Measurements from ENCODE around the gene IL31.
"Not testable (repeated sequence)": the region's sequence is repeated elsewhere in the genome, so short reads cannot be mapped to it uniquely, and the experiment has no call there.

IL31 gene

DNA sequence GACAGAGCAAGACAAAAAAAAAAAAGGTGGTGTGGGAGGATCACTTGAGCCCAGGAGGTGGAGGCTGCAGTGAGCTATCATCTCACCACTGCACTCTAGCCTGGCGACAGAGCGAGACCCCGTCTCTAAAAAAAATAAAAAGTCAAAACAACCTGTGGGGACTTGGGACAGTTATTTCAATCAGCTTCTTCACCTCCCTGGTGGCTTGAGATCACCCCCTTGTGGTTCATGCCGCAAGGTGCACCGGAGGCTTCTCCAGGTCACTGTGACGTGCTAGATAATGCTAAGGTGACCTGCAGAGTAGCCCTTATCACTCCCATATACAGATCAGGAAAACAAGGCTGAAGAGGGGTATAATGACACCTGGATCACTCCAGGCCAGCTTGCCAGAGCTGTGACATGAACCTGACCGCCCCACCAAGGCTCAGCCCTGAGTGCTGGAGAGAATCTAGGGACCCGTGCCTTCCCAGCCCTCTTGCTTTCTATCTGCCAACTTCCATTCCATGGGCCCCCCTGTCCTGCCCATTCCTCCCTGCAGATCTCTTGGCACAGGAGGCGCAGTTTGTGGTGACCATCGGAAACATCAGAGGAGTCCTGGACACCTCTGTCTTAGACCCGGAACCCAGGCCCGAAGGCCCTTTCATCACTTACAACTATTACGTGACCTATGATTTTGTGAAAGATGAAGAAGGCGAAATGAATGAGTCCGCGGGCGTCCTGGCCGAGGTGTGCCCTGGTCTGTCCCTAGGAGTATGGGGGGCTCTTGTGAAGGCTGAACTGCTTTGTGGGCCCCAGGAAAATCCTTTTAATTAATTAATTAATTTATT, 17.0 kb upstream of the IL31 start:
- no peak for DNase-seq

DNA sequence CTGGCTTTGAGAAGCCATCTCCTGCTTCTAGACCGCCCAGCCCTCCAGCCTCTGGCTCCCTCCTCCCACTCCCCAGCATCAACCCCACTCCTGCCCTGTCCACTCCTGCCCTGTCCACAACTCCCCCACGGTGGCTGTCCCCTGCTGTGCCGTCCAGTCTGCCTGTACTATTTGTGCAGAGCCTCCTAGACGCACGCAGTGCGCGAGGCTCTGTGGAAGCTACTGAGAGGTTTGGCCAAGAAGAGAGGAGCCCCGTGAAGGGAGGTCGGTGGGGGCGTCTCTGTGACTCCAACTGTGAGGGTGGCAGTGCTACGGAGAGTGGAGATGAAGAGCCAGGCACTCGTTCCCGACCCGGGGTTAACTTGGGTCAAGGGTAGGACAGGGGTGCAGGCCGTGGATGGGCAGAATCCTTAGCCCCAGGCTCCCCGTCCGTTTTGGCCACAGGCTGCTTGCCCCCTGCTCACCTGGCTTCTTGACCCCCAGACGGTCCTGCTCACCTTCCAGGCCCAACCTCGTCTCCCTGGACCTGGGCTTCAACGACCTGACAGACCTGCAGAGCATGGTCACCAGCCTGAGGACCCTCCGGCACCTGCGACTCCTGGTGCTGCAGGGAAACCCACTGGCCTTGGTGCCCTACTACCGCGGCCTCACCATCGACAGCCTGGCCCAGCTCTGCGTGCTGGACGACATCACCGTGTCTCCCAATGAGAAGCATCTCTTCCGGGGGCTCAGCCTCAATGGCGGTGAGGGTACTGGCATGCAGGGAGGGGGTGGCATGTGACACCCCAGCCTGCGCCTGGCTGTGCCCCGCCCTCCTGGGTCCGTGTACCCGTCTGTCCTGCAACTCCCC, 15.8 kb upstream of the IL31 start:
- DNase-seq, result no peak

DNA sequence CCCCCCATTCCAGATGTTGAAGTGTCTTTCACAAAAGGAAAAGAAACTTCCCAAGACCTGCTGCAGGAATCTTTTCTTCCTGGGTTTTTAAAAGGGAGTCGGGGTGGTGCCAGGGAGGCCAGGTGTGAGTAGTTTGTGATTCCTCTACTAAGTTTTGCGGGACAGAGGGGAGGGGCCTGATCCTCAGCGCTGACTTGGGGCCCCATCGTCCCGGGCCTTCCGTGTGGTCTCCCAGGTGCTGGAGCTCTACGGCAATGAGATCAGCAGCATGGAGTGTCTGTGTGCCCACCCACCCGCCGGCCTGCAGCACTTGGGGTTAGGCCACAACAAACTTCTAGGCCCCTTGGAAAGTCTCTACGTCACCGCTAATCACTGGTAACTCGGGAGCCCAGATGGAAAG, 13.4 kb upstream of the IL31 start:
- no peak for DNase-seq

DNA sequence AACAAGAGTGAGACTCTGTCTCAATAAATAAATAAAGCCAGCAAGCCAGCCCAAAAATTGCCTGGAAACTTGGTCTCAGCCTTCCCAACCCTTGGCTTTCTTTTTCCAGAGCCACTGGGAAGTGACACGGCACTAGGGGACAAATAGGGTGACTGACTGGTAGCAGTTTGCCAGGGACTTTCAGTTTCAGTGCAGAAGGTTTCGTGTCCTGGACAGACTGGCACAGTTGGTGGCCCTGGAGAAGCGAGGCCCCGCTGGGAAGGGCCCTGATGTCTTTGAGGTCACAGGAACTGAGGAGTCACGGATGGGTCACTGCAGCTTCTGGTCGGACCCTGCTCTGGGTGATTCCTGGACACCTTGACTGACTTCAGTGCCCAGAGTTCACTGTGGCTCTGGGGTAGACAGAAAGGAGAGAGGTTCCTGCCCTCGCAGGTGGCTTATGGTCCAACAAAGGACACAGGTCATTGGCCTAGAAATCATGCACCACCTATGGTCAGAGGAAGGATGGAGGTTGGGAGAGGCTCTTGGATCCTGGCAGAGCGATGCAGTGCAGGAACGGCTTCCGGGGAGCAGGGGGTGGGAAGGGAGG, 11.6 kb upstream of the IL31 start:
- no peak for DNase-seq

DNA sequence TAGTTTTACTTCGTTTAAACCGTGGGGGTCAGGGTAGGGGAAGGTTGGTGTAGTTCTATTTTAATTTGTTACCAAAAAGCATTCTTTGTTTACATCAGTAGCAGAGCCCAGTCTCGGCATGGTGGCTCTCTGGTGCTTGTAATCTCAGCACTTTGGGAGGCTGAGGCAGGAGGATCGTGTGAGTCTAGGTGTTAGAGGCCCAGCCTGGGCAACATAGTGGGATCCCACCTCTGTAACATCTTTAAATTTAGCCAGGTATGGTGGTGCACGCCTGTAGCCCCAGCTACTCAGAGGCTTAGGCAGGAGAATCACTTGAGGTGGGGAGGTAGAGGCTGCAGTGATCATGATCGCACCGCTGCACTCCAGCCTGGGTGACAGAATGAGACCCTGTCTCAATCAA, 11.1 kb upstream of the IL31 start:
- DNase-seq, result no peak

DNA sequence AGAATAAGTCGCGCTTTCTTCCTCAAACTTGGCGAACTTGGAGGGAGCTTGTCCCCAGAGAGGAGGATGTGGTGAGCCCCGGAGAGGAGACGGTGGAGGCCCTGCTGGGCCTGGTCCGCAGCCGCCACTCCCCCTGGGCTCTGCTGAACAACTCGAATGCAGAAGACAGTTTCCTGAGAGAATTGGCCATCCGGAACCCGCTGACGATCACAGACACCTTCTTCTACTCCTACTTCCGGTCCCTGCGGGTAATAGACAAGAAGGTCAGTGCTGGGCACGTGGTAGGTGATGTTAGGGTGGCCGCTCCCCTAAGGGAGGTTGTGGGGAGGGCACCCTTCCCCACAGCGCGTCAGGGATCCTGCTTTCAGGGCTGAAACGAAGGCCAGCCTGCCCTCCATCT, 10.5 kb upstream of the IL31 start:
- no peak for DNase-seq

DNA sequence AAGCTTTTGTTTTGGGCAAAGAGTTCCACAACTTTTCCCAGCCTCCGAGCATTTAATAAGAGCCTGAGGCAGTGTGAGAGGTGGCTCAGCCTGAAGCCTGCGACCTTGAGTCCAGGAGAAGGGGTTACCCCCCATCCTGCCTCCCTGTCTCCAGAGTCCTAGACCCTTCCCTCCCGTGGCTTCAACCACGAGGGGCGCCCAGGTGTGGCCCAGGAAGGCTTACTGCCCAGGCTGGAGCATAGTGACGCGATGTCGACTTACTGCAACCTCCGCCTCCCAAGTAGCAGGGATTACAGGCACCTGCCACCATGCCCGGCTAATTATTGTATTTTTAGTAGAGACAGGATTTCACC, 9.5 kb upstream of the IL31 start:
- no peak for DNase-seq

DNA sequence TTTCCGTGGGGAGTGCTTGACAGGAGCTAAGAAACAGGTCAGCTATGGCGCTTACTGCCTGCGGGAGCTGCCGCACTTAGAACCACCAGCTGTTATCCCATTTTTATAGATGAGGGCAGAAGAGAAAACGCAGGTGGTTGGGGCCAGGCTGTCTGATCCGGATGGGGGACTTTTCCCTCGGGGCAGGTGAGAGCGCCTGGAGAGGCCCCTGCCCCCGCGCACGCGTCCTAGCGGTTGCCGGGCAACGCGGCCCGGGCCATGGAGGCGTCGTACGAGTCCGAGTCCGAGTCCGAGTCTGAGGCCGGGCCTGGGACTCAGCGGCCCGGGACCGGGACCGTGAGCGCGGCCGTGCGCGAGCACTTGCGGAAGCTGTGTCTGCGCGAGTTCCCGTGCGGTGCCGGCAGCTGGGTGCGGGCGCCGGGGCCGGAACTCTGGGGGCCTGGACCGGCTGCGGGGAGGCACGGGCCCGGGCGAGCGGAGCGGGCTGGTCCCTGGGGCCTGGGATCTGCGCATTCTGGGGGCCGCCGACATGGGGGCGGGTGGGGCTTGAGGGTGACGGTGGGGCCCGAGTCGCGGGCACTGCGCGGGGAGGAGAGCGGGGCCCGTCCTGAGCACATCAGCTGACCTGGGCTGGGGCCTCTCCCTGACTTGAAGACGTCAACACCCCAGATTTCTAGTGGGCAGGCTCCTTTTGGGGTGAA, 9.0 kb upstream of the IL31 start, which contains the start of gene LRRC43:
Gene LRRC43, plus strand, starts transcription at position 237 of the 701 bp plus-strand sequence. Its CDS starts 22 bp downstream, at position 259.
- DNase-seq, result peak; percentile 61

DNA sequence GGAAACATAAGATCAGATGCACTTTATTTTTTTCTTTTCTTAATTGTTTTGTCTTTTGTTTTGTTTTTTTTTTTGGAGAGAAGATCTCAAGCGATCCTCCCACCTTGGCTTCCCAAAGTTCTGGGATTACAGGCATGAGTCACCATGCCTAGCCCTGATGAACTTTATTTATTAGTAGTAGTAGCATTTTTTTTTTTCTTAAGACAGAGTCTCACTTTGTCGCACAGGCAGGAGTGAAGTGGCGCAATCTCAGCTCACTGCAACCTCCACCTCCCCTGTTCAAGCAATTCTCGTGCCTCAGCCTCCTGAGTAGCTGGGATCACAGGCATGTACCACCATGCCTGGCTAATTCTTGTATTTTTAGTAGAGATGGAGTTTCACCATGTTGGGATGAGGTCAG, 2.5 kb upstream of the IL31 start:
- not testable (repeated sequence) for DNase-seq

DNA sequence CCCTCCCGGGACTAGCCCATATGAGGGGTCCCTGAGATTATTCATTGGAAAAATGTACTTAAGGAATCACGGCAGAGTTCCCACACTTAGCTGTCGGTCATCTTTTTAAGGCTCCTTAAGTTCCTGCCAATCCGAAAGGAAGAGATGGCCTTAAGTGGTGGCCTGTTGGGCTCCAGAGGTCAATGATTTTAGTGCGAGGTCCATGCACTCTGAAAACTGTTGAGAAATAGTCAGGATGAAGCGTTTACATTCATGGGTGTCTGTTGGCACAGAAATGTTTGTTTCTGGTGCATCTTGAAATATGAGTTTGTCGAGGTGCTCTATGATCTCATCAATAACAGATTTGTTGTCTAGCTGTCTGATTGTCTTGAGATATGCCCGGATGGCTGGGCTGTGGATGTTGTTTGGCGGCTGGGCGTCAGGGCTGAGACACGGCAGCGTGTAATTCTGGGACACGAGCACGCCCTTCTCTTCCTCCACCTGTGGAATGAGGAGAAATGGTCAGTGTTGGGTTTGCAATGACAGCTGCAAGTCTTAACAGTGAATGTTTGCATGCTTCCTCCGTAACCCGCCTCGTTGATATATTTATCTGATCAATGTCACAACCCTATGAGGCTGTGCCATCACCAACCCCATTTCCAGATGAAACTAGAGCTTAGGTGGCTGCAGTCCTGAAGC, 1.6 kb downstream of the IL31 start:
- no peak for DNase-seq

DNA sequence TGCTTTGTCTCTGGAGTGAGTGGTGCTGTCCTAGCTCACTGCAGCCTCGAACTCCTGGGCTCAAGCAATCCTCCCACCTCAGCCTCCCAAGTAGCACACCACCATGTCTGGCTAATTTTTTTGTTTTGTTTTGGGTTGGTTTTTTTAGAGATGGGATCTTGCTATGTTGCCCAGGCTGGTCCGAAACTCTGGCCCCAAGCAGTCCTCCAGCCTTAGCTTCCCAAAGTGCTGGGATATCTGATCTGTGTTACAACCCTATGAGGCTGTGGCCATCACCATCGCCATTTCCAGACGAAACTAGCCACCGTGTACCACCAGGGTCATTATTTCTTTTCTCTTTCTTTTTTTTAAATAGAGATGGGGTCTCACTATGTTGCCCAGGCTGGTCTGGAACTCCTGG, 2.6 kb downstream of the IL31 start:
- DNase-seq, result no peak

DNA sequence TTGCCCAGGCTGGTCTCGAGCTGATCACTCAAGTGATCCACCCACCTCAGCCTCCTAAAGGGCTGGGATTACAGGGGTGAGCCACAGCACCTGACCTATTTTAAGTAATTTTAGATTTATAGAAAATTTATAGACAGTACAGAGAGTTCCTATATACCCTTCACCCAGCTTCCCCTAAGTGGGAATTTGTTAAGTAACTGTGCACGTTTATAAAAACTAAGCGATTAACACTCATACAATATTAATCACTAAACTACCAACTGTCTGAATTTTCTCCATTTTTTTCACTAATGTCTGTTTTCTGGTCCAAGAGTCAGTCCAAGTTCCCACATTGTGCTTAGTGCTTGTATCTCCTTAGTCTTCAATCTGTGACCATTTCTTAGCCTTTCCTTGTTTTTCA, 5.5 kb downstream of the IL31 start:
- DNase-seq, result no peak

DNA sequence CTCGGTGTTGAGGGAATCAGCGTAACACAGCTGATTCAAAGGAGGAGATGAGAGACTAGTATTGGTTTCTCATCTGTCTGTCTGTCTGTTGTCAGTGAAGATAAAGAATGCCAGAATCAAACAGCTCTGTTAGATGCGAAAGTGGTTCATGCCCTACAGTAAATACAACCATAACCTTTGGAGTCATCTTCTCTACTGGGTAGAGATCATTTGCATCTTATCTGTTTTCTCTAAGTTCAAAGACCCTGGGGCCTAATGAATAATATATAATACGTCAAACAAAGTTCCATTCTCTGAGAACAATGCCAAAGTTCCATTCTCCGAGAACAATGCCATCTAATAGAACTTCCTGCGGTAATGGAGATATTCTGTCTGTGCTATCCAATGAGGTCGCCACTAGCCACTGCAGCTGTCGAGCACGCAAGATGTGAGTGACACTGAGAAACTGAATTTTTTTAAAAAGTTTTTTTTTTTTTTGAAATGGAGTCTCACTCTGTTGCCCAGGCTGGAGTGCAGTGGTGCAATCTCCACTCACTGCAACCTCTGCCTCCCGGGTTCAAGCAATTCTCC, 6.6 kb downstream of the IL31 start:
- no peak for DNase-seq

DNA sequence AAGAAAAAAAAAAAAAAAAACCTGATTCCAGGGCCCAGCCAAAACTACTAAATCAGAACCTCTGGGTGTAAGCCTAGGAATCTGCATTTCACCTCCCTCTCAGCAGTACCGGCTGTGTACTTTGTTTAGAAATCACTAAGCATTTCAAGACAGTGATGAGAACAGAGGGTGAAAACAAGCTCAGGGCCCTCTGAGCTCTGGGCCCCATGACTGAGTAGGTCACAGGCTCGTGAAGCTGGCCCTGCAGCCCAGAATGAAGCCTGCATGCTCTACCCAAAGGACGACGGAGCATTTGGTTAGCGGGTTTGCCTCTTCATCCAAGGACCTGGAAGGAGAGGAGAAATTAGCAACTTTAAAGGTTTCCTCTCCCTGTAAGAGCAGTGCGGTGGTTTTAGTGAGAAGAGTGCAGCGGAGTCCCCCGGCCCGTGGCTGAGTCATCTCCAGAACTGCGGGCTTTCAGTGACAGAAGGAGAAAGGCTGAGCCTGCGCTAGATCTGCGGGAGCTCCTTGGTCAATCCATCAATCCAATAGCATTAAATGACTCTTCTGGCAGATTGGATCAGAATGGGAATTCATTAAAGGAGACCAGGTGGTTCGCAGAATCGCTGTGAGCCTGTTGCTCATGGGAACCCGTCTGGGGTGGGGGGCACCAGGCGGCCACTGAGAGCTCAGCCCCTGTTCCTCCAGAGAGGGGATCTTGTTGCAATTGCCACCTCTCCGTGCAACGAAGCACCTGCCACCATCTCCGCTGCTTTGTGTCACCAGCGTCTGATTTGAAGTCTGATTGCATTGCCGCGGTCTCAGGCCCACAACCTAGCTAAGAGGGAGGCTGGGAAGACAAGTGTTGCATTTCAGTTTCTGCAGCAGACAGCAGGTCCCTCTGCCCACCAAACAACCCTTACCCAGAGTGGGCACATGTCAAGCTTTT, 7.3 kb downstream of the IL31 start:
- no peak for DNase-seq

DNA sequence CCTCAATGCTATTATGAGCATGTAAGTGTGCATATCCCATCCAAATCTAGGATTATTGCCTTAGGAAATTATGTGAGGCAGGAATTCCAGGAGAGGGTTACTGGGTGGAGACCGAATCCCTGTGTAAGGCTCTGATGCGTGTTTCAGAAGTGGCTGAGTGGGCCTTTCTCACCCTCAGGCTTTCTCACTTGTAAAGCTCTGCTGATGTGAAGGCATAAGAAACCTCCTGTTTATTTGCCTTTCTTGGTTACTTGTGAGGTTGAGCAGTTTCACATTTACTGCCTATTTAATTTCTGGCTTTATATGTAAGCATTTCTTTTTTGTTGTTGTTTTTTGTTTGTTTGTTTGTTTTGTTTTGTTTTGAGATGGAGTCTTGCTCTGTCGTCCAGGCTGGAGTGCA, 11.0 kb downstream of the IL31 start:
- DNase-seq, result no peak

DNA sequence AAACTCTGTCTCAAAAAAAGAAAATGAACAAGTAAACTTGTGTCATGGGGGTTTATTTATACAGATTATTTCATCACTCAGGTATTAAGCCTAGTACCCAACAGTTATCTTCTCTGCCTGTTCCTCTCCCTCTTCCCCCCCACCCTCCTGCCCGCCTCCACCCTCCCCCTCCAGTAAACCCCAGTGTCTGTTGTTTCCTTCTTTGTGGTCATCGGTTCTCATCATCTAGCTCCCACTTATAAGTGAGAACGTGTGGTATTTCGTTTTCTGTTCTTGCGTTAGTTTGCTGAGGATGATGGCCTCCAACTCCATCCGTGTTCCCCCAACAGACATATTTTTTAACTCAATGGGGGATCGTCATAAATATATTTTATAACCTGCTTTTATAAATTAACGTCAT, 12.3 kb downstream of the IL31 start:
- no peak for DNase-seq

DNA sequence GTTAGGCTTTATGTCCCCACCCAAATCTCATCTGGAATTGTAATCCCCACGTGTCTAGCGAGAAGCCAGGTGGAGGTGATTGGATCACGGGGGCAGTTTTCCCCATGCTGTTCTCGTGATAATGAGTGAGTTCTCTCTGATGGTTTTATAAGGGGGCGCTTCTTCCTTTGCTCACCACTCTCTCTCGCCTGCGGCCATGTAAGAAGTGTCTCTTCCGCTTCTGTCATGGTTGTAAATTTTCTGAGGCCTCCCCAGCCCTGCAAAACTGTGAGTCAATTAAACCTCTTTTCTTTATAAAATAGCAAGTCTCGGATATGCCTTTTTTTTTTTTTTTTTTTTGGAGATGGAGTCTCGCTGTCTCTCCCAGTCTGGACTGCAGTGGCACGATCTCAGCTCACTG, 13.3 kb downstream of the IL31 start:
- no peak for DNase-seq

DNA sequence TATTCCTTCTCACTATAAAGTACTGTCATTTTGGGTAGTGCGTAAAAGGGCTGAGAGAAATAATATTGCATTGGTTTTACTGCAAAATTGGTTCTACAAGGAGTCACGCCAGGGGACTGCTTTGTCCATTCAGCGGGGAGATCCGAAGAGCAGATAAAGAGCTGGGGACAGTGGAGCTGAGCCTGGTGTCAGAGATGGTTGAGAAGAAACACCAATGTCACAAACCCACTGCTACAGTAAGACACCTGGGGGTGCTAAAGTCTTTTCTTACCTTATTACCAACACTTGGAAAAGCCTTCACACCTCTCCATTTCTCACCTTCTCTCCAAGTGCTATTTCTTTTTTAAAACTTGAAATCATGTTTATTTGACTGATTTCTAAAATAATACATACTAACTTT, 14.1 kb downstream of the IL31 start:
- DNase-seq, result no peak

DNA sequence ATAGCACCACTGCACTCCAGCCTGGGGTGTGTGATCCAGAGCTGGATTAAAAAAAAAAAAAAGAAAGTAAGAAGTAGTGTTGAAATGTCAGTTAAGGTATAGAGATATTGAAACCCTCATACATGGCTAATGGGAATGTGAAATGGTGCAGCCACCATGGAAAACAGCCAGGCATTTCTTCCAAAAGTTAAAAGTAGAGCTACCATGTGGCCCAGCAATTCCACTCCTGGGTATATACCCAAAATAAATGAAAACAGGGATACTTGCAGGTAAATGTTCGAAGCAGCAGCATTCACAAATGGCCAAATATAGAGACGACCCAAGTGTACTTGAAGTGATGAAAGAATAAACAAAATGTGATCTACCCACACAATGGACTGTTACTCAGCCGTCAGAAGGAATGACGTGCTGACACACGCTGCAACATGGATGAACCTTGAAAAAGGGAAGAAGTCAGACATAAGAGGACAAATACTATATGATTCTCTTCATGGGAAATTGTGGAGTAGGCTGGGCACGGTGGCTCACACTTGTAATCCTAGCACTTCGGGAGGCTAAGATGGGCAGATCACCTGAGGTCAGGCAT, 15.2 kb downstream of the IL31 start:
- no peak for DNase-seq

DNA sequence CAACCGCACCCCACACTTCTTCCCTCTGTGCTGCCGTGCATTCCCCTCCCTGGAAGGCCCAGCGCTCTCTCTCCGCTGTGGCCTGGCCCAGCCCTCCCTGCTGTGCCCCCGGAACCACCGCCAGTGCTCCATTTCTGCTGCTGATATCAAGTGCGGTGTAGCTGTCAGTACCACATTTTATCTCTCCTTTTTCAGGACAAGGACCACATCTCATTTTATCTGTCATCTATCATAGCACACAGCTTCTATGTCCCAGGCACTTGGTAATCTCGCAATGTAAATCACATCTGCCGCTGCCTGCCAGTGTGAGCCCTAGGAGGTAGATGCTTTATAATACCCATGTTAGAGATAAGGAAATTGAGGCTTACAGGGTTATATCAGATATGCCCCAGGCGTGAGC, 18.3 kb downstream of the IL31 start:
- DNase-seq, result no peak

DNA sequence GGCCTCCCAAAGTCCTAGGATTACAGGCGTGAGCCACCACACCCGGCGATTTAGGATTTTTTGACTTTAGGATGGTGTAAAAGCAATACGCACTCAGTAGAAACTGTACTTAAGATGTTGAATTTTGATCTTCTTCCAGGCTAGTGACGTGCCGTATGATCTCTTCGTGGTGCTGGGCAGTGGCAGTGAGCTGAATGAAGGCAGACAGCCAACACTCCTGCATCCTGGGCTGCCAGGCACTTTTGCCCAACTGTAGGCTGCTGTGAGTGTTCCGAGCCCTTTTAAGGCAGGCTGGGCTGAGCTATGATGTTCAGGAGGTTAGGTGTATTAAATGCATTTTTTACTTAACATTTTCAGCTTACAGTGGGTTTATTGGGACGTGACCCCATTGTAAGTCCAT, 21.3 kb downstream of the IL31 start:
- DNase-seq, result no peak
